Nephron (organoid): ENCODE results near the gene CFD.
"Not testable (repeated sequence)": the region's sequence is repeated elsewhere in the genome, so short reads cannot be mapped to it uniquely, and the experiment has no call there.

Source experiments
- H3K27ac Mint-ChIP-seq, 3 experiments: 2 replicates each; pipeline ENCODE4 v1.8.0; 2020; ENCODE audit warnings: mixed read lengths in 3 of 3, mild to moderate bottlenecking in 2 of 3, moderate library complexity in 1 of 3
- H3K27me3 Mint-ChIP-seq: 2 replicates; pipeline ENCODE4 v1.8.0; 2021; ENCODE audit warnings: low read depth, mild to moderate bottlenecking, moderate library complexity, mixed read lengths
- H3K36me3 Mint-ChIP-seq: 2 replicates; pipeline ENCODE4 v1.8.0; 2020; ENCODE audit warnings: low read depth, mixed read lengths
- H3K4me1 Mint-ChIP-seq: 2 replicates; pipeline ENCODE4 v1.8.0; 2020; ENCODE audit warnings: mixed read lengths
- H3K4me3 Mint-ChIP-seq, 3 experiments: 2 replicates each; pipeline ENCODE4 v1.8.0; 2020; ENCODE audit warnings: mild to moderate bottlenecking in 3 of 3, mixed read lengths in 3 of 3, moderate library complexity in 2 of 3
- H3K9me3 Mint-ChIP-seq: 2 replicates; pipeline ENCODE4 v1.8.0; 2020; ENCODE audit warnings: mixed read lengths
- TF ChIP-seq, protein P1 (sequence below), 3 experiments: fragments of 200-600 bp; sonication (generic); IDR thresholded peaks; one replicate each; pipeline ENCODE4 v1.5.0; 2021; ENCODE audit warnings: antibody characterized with exemption in 3 of 3; ENCODE audit not compliant: unreplicated experiment in 3 of 3

Gene CFD

DNA sequence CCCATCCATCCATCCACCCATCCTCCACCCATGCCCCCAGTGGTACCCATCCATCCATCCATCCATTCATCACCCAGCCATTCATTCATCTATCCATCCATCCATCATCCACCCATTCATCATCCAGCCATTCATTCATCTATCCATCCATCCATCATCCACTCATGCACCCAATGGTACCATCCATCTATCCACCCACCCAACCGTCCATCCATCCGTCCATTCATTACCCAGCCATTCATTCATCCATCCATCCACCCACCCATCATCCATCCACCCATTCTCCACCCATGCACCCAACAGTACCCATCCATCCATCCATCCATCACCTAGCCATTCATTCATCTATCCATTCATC, 43.0 kb upstream of the CFD start:
- Mint-ChIP-seq H3K27me3 (peaks cover 4% of the 10 kb centered on the region), H3K27ac (no peak overlapping the region), H3K4me1 (no peaks in the 10 kb centered on the region), H3K4me3 (peak overlapping the region in 1 of 3 experiments; percentile 17), H3K9me3 (no peaks in the 10 kb centered on the region), H3K36me3 (peaks cover 33% of the 10 kb centered on the region)
- TF ChIP-seq, protein P1, sequence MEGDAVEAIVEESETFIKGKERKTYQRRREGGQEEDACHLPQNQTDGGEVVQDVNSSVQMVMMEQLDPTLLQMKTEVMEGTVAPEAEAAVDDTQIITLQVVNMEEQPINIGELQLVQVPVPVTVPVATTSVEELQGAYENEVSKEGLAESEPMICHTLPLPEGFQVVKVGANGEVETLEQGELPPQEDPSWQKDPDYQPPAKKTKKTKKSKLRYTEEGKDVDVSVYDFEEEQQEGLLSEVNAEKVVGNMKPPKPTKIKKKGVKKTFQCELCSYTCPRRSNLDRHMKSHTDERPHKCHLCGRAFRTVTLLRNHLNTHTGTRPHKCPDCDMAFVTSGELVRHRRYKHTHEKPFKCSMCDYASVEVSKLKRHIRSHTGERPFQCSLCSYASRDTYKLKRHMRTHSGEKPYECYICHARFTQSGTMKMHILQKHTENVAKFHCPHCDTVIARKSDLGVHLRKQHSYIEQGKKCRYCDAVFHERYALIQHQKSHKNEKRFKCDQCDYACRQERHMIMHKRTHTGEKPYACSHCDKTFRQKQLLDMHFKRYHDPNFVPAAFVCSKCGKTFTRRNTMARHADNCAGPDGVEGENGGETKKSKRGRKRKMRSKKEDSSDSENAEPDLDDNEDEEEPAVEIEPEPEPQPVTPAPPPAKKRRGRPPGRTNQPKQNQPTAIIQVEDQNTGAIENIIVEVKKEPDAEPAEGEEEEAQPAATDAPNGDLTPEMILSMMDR (IDR thresholded peaks at IDR 0.05; ENCODE audit: unreplicated experiment in 3 of 3) = no peak

DNA sequence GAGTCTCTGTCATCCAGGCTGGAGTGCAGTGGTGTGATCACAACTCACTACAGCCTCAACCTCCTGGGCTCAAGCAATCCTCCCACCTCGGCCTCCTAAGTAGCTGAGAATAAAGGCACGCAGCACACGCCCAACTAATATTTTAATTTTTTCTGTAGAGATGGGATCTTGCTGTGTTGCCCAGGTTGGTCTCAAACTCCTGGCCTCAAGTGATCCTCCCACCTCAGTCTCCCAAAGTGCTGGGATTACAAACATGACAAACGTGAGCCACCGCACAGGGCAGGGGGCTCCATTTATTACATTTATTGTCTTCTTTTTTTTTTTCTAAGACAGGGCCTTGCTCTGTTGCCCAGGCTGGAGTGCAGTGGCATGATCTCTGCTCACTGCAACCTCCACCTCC, 39.3 kb upstream of the CFD start:
- H3K36me3 Mint-ChIP-seq = peaks cover 15% of the 10 kb centered on the region
- H3K27me3 Mint-ChIP-seq, H3K9me3 Mint-ChIP-seq, H3K27ac Mint-ChIP-seq, H3K4me1 Mint-ChIP-seq: not testable (repeated sequence)
- H3K4me3 Mint-ChIP-seq = peak overlapping the region; percentile 62 to 82 (median 82)

DNA sequence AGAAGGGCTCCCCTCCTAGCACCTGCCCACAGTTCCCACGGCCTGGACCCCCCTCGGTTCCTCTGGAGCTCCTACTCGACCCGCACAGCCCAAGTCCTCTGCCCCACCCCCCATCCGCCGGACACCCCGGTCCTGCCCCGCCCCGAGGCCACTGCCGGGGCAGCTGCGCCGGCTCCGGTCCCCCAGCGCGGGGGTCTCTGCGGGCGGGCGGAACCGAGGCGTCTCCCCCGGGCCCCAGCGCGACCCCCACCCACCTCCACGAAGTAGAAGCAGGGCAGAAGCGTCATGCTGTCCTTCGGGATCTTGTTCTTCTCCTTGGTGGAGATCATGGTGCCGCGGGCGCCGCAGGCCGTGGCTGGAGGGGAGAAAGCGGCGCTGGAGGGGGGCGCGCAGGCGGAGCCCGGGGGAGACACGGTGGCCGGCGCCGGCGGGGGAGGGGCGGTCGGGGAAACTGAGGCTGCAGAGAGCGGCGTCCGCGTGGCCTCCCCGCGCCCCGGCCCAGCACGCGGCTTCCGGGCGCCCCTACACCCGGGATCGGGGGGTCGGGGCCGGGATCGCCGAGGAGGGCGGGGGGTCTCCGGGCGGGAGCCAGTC, 38.1 kb upstream of the CFD start:
- Mint-ChIP-seq H3K36me3 (peaks cover 8% of the 10 kb centered on the region), H3K27me3 (peaks cover 7% of the 10 kb centered on the region), H3K9me3 (no peaks in the 10 kb centered on the region), H3K27ac (no peak overlapping the region), H3K4me1 (no peaks in the 10 kb centered on the region), H3K4me3 (peak overlapping the region; percentile 82 to 84 (median 82))
- TF ChIP-seq, protein P1 (IDR thresholded peaks at IDR 0.05; ENCODE audit: unreplicated experiment in 3 of 3) = no peak

DNA sequence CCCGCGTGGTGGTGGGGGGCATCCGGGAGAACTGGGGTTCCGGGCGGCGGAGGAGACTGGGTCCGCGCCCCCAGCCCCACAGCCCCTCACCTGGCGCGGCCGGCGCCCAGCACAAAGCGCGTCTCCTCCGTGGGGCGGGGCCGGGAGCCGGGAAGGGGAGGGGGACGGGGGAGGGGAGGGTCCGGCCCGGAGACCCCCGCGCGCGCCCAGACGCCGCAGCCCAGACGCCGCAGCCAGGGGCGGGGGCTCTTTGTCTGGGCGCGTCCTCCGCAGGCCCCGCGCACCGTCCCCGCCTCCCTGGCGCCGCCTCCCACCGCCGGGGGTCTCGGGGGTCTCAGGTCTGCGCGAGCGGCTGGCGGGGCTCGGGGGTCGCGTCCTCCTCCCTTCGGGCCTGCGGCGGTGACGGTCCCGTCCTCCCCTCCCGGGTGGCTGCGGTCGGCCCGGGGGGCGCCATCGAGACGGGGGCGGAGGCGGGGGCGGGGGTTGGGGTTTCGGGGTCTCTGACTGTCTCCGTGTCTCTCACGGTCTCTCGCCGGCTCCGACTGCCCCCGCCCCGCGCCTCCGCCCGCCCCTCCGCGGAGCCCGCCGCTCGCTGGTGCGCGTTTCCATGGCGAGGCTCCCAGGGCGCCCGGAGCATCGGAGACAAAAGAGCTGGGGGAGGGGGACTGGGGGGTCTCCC, 37.5 kb upstream of the CFD start, which contains the start of gene PLPPR3:
PLPPR3 (minus strand) TSS at position 131 of the 679 bp plus-strand sequence. CDS start 396 bp downstream, outside the sequence.
- peaks cover 1% of the 10 kb centered on the region for H3K36me3 Mint-ChIP-seq
- TF ChIP-seq, protein P1 (IDR thresholded peaks at IDR 0.05; ENCODE audit: unreplicated experiment in 3 of 3) = no peak
- H3K27me3 Mint-ChIP-seq = peaks cover 7% of the 10 kb centered on the region
- peak within 1 kb of the TSS; percentile 82 to 84 (median 82) for H3K4me3 Mint-ChIP-seq
- no peaks in the 10 kb centered on the region for H3K9me3 Mint-ChIP-seq
- H3K4me1 Mint-ChIP-seq = no peaks in the 10 kb centered on the region
- H3K27ac Mint-ChIP-seq = no peak within 1 kb of the TSS

DNA sequence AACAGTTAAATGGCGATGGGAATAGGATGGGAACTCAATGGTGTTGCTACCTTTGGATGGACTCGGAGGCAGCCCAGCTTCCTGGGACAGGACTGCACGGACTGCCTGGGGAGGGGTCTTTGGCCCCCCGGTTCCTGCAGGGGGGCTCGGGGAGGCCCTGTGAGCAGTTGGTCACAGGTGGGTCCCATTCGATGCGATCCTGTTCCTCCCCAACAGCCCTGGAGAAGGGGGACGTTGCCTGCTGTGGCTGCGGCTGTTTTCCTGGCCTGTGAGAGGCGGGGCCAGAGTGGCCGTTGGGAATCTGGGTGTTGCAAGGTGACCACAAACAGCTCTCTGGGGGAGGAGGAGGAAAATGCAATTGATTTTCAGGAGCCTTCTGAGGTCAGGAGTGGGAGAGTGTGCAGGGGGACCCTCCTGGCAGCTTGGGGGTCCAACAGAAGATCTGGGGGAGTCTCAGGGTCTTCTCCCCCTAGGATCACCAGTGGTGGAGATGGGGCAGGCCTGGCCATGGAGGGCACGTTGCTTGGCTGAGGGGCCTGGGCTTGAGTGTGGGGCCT, 35.8 kb upstream of the CFD start:
- H3K27me3 Mint-ChIP-seq = peaks cover 7% of the 10 kb centered on the region
- H3K9me3 Mint-ChIP-seq = no peaks in the 10 kb centered on the region
- no peaks in the 10 kb centered on the region for H3K4me1 Mint-ChIP-seq
- TF ChIP-seq, protein P1 (IDR thresholded peaks at IDR 0.05; ENCODE audit: unreplicated experiment in 3 of 3) = no peak
- H3K36me3 Mint-ChIP-seq = no peaks in the 10 kb centered on the region
- peak overlapping the region; percentile 55 to 63 (median 56) for H3K4me3 Mint-ChIP-seq
- H3K27ac Mint-ChIP-seq = no peak overlapping the region

DNA sequence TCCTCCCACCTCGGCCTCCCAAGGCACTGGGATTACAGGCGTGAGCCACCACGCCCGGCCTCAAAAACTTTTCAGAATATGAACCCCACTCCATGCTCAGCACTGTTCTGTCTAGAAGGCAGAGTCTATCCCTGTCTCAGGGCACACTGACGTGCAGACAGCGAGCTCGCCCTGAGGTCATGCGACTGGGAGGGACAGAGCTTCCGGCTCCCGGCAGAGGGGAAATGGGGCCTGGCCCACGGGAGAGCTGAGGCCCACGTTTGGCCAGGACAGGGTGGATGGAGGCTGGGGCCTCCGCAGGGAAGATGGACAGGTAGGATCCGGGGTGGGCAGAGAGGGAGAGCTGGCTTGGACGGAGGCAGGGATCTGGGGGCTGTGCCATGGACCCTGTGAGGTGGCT, 34.6 kb upstream of the CFD start:
- Mint-ChIP-seq H3K27ac (no peak overlapping the region), H3K27me3 (peaks cover 8% of the 10 kb centered on the region), H3K36me3 (no peaks in the 10 kb centered on the region), H3K9me3 (no peaks in the 10 kb centered on the region), H3K4me1 (no peaks in the 10 kb centered on the region), H3K4me3 (peak overlapping the region in 1 of 3 experiments; percentile 33)
- TF ChIP-seq, protein P1 (IDR thresholded peaks at IDR 0.05; ENCODE audit: unreplicated experiment in 3 of 3) = no peak
